22Rv1 (cell line): ENCODE data around the gene RPL36.
A peak's percentile ranks its signal among the peaks of the same experiment; 100 is the strongest.

Source experiments
- H3K27ac ChIP-seq: fragments of 450-650 bp; 2 replicates; pipeline ENCODE4 v1.5.1; 2017
- CTCF ChIP-seq: fragments of 450-650 bp; IDR thresholded peaks from 2 replicates; pipeline ENCODE4 v1.5.1; 2017; ENCODE audit warnings: mild to moderate bottlenecking
- ZFX ChIP-seq: fragments of 450-650 bp; IDR thresholded peaks from 2 replicates; pipeline ENCODE4 v1.6.1; 2017; ENCODE audit warnings: antibody characterized with exemption, borderline replicate concordance

RPL36 gene

GRCh38 chr19:5691822-5692722 is 2.0 kb downstream of the RPL36 start:
- TF ChIP-seq CTCF (no peak), ZFX (no peak)
- H3K27ac ChIP-seq: peak overlapping the region; percentile 92

GRCh38 chr19:5692723-5693194 is 2.7 kb downstream of the RPL36 start:
- H3K27ac ChIP-seq: peak overlapping the region; percentile 92
- no peak for TF ChIP-seq CTCF
- no peak for TF ChIP-seq ZFX

GRCh38 chr19:5693195-5694166 is 3.4 kb downstream of the RPL36 start:
- H3K27ac ChIP-seq: peak overlapping the region; percentile 92
- no peak for TF ChIP-seq CTCF
- no peak for TF ChIP-seq ZFX

- no peak for TF ChIP-seq ZFX
- TF ChIP-seq CTCF: no peak
- H3K27ac ChIP-seq: peak overlapping the region; percentile 92; the same call in 1 of the 2 replicates
Measured at GRCh38 chr19:5694167-5694955, 4.3 kb downstream of the RPL36 start.

- TF ChIP-seq CTCF (no peak), ZFX (no peak)
- H3K27ac ChIP-seq: peak overlapping the region; percentile 12; the same call in 1 of the 2 replicates
Measured at GRCh38 chr19:5694956-5695648, 5.0 kb downstream of the RPL36 start.

GRCh38 chr19:5695649-5696195 is 5.6 kb downstream of the RPL36 start:
- H3K27ac ChIP-seq: peak overlapping the region; percentile 12; the same call in 1 of the 2 replicates
- TF ChIP-seq ZFX (no peak), CTCF (no peak)
